ENCODE results near the gene IL1A. TPM values are rescaled to one million over a fixed set of nuclear protein-coding genes. Genes with fewer than 3 reads are reported as not detected.

The IL1A gene
- total and polyA plus RNA-seq, 10 of the 15 experiments (the other 5 are each of a cell fraction or from before 2014, with no cell fraction given), result 0.10 to 8.7 (median 6.9) TPM

- Histone ChIP-seq H3K36me3 (ENCODE audit: control insufficient read depth in 2 of 2, insufficient read depth in 2 of 2, low read length in 1 of 2) (no peaks in the 10 kb centered on the region), H3K4me2 (ENCODE audit: control insufficient read depth, insufficient read depth) (no peak overlapping the region), H3K4me1 (ENCODE audit: control insufficient read depth, insufficient read depth, low read length) (peaks cover 22% of the 10 kb centered on the region), H4K20me1 (ENCODE audit: control insufficient read depth, insufficient read depth) (no peaks in the 10 kb centered on the region), H3K9me3 (replicated peaks; ENCODE audit: control insufficient read depth, insufficient read depth, low read length) (no peaks in the 10 kb centered on the region), H3K27me3 (replicated peaks in 1 of 2; ENCODE audit: control insufficient read depth in 2 of 2, insufficient read depth in 2 of 2, low read length in 1 of 2) (no peaks in the 10 kb centered on the region), H3K27ac (ENCODE audit: control insufficient read depth, insufficient read depth) (no peak overlapping the region), H3K9ac (ENCODE audit: control insufficient read depth, insufficient read depth, low read length) (no peak overlapping the region), H3K79me2 (ENCODE audit: control insufficient read depth, insufficient read depth, low read length) (no peaks in the 10 kb centered on the region), H3K4me3 (no peak overlapping the region), H2AFZ (ENCODE audit: control insufficient read depth, low read depth, low read length) (no peak overlapping the region)
- WGBS (ENCODE audit: insufficient coverage, insufficient replicate concordance, low lambda C conversion rate, missing lambda C conversion rate), result 60% methylated on average over 8 of the region's 8 CpGs
- FAIRE-seq (no peak), DNase-seq (ENCODE audit: low read depth, low spot score) (no peak), ATAC-seq (no peak)
- POLR2A ChIA-PET, result interaction anchor here (0.7 to 4.9 kb wide), 6 partner anchors 16 to 120 kb away, joined by 3 to 51 read pairs (median 22); no protein-coding TSS in a partner anchor
- CTCF ChIA-PET, result interaction anchor here (0.9 to 12.8 kb wide), 12 partner anchors 9 to 140 kb away, joined by 4 to 671 read pairs (median 34); partner anchors contain the start of genes CHCHD5 and SLC20A1
- RAD21 ChIA-PET (ENCODE audit: unreplicated experiment), result interaction anchor here (1.1 to 10.7 kb wide), 10 partner anchors 11 to 217 kb away, joined by 3 to 494 read pairs (median 117); partner anchors contain the start of gene SLC20A1
- SMC1A ChIA-PET (ENCODE audit: uncharacterized antibody, unreplicated experiment), result interaction anchor here (1.3 to 10.9 kb wide), 9 partner anchors 12 to 121 kb away, joined by 4 to 455 read pairs (median 58); no protein-coding TSS in a partner anchor
- BruUV-seq (replicated peaks), result no TSS peak
- TF ChIP-seq, protein P1, sequence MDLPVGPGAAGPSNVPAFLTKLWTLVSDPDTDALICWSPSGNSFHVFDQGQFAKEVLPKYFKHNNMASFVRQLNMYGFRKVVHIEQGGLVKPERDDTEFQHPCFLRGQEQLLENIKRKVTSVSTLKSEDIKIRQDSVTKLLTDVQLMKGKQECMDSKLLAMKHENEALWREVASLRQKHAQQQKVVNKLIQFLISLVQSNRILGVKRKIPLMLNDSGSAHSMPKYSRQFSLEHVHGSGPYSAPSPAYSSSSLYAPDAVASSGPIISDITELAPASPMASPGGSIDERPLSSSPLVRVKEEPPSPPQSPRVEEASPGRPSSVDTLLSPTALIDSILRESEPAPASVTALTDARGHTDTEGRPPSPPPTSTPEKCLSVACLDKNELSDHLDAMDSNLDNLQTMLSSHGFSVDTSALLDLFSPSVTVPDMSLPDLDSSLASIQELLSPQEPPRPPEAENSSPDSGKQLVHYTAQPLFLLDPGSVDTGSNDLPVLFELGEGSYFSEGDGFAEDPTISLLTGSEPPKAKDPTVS (IDR thresholded peaks at IDR 0.05; ENCODE audit: low read depth, low read length), result no peak
- TF ChIP-seq ZNF687 (IDR thresholded peaks at IDR 0.05), result no peak
- TF ChIP-seq KDM1A (IDR thresholded peaks at IDR 0.05; ENCODE audit: borderline replicate concordance), result no peak
- TF ChIP-seq ATF3 (IDR thresholded peaks at IDR 0.05; ENCODE audit: borderline replicate concordance, extremely low read depth, low read depth, low read length), result no peak
- TF ChIP-seq BMI1 (IDR thresholded peaks at IDR 0.05; ENCODE audit: borderline replicate concordance), result no peak
- TF ChIP-seq EP300 (IDR thresholded peaks at IDR 0.05; ENCODE audit: borderline replicate concordance in 1 of 2, control insufficient read depth in 1 of 2, low read depth in 2 of 2, low read length in 2 of 2), result no peak
- no peak for TF ChIP-seq TARDBP (IDR thresholded peaks at IDR 0.05; ENCODE audit: borderline replicate concordance)
- no peak for TF ChIP-seq YY1 (IDR thresholded peaks at IDR 0.05; ENCODE audit: low read depth, low read length)
- no peak for TF ChIP-seq SMAD1 (IDR thresholded peaks at IDR 0.05; ENCODE audit: low read depth, partially characterized antibody)
- intact Hi-C loops (cut with micrococcal nuclease; ENCODE audit: unreplicated experiment) (no loop called here), in situ Hi-C loops (cut with MboI) (loop anchor here (5.0 kb wide), 2 partner anchors 97 to 122 kb away; no protein-coding TSS in a partner anchor)
Observed at GRCh38 chr2:112723995-112724394, 60.3 kb downstream of the IL1A start.

Data from GM12878 (cell line).